Measurements from ENCODE around the gene EGR4. TPM values are rescaled to one million over a fixed set of nuclear protein-coding genes. Genes with fewer than 3 reads are reported as not detected.

The EGR4 gene
- total RNA-seq, 6 experiments from 2014 or later: not detected

DNA sequence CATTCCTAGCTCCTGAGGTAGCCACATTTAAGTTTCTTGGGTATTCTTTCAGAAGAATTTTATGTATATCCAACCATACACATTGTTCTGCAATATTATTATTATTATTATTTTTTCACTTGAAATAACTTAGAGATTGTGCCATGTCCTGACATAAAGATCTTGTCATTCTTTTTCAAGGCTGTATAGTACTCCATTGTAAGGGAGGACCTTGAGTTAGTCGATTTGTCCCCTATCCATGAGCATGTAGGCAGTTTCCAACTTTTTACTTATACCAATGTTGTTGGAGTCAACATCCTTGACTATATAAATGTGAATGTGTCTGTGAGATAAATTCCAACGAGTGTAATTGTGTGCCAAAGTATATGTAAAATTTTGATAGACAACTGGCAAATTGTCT is 891 bp upstream of the EGR4 start:
- ATAC-seq: no peak
- Histone ChIP-seq H3K36me3 (no peaks in the 10 kb centered on the region), H3K4me3 (no peak overlapping the region), H3K27me3 (peaks cover 0 to 25% of the 10 kb centered on the region in 2 donors), H3K9me3 (no peaks in the 10 kb centered on the region), H3K27ac (no peak overlapping the region), H3K4me1 (peaks cover 0 to 5% (median 0%) of the 10 kb centered on the region in 4 donors)
- DNase-seq: no peak
- intact Hi-C loops (cut with DNase I): no loop called here
- 56% methylated on average over 2 of the region's 2 CpGs for WGBS (ENCODE audit: insufficient coverage, low coverage, low lambda C conversion rate, missing lambda C conversion rate)
- no peak for TF ChIP-seq CTCF (IDR thresholded peaks at IDR 0.05)
- no peak for TF ChIP-seq POLR2A (IDR thresholded peaks at IDR 0.05)

DNA sequence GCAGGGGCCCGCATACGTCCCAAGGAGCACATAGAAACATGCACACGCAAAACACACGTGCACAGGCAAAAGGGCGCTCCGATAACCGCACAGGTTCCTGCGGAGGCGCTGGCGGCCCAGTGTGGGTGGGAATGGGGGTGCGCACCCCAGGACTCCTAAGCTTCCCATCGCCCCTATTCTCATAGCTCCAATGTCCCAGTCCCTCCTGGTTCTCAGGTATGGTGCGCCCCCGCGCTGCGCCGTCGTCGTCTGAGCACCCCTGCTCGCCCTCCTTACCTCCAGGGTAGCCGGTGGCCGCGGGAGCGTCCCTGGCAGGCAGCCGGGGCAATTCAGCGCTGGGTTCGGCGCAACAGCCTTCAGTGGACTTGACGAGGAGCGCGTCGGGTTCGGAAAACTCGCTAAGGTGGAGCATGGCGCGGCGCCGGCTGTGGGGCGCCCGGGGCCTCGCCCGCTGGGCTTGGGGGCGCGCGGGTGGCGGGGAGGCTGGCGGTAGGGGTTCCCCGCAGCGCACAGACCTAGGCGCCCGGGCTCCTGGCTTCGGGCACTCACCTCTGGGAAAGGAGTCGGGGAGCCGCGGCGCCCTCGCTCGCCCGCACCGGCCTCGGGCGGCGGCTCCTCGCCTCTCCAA is 328 bp downstream of the EGR4 start:
- H3K9me3 ChIP-seq: no peaks in the 10 kb centered on the region
- 6% methylated on average over 13 of the region's 64 CpGs for WGBS (ENCODE audit: insufficient coverage, low coverage, low lambda C conversion rate, missing lambda C conversion rate)
- no peaks in the 10 kb centered on the region for H3K36me3 ChIP-seq
- H3K27ac ChIP-seq: no peak overlapping the region
- peaks cover 0 to 25% of the 10 kb centered on the region in 2 donors for H3K27me3 ChIP-seq
- DNase-seq: no peak
- ATAC-seq: no peak
- TF ChIP-seq POLR2A (IDR thresholded peaks at IDR 0.05): no peak
- peak overlapping the region; percentile 20 to 35 (median 34) for H3K4me3 ChIP-seq
- intact Hi-C loops (cut with DNase I): no loop called here
- H3K4me1 ChIP-seq: peaks cover 0 to 5% (median 0%) of the 10 kb centered on the region in 4 donors

DNA sequence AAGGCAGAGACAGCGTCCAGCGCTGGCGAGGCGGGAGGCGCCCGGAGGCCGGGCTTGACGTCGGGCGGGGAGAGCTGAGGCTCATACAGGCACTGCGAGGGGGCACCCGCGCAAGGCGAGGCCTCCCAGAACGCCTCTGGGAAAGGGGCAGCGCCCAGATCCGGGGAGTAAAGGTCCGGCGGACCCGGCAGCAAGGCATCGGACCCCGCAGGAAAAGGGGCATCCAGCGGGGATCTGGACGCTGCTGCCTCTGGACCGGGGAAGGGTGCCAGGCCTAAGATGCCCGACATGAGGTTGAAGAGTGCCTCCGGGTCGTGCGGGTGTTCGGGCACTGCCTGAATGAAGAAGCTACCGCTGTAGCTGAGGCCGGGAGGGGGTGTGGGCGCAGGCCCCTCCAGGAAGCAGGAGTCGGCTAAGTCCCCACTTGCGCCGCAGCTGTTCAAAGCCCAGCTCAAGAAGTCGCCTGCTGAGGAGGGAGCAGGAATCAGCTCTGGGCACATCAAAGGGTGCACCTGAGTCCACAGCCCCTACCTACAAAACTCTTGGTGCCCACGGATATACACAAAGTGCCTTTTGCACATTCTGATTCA is 937 bp downstream of the EGR4 start:
- Histone ChIP-seq H3K4me1 (peaks cover 0 to 5% (median 0%) of the 10 kb centered on the region in 4 donors), H3K27ac (no peak overlapping the region), H3K9me3 (no peaks in the 10 kb centered on the region), H3K36me3 (no peaks in the 10 kb centered on the region), H3K27me3 (peaks cover 0 to 25% of the 10 kb centered on the region in 2 donors), H3K4me3 (no peak overlapping the region)
- WGBS (ENCODE audit: insufficient coverage, low coverage, low lambda C conversion rate, missing lambda C conversion rate): 2% methylated on average over 10 of the region's 38 CpGs
- DNase-seq (no peak), ATAC-seq (no peak)
- TF ChIP-seq CTCF (IDR thresholded peaks at IDR 0.05): no peak
- TF ChIP-seq POLR2A (IDR thresholded peaks at IDR 0.05): no peak
- intact Hi-C loops (cut with DNase I): no loop called here

DNA sequence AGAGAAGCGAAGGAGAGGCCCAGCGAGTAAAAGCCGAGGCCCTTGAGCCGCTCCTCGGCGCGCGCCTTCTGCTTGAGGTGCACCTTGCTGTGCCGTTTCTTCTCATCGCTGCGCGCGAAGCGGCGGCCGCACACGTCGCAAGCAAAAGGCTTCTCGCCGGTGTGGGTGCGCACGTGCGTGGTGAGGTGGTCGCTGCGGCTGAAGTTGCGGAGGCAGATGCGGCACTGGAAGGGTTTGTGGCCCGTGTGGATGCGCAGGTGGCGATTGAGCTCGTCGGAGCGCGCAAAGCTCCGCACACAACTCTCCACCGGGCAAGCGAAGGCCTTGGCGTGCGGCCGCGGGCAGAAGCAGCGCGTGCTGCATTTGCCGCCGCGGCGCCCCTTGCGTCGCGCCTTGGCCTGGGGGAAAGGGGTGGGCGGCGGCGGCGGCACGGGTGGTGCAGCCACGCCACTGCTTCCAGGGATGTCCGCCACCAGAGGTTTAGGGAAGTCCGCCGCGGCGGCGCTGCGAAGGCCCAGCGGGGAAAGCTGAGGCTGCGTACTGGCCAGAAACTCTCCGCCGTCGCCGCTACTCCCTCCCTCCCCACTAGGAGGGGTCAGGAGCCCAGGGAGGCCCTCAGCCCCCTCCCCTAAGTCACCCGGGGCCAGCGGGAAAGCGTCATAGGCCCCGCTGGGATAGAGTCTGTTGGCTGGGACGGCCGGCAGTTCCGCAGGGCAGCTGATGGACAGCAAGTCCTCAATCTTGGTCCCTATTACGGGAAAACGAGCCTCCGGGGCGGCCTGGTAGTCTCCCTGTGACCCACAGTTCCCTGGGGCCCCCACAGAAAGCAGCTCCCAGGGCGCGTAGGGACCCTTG is 1.7 kb downstream of the EGR4 start:
- Histone ChIP-seq H3K27ac (no peak overlapping the region), H3K4me3 (no peak overlapping the region), H3K9me3 (no peaks in the 10 kb centered on the region), H3K27me3 (peaks cover 0 to 25% of the 10 kb centered on the region in 2 donors), H3K4me1 (peaks cover 0 to 5% (median 0%) of the 10 kb centered on the region in 4 donors), H3K36me3 (no peaks in the 10 kb centered on the region)
- ATAC-seq: no peak
- no peak for TF ChIP-seq POLR2A (IDR thresholded peaks at IDR 0.05)
- TF ChIP-seq CTCF (IDR thresholded peaks at IDR 0.05): no peak
- 0% methylated on average over 2 of the region's 82 CpGs for WGBS (ENCODE audit: insufficient coverage, low coverage, low lambda C conversion rate, missing lambda C conversion rate)
- intact Hi-C loops (cut with DNase I): no loop called here
- peak in 1 of 3 donors; percentile 21 for DNase-seq

DNA sequence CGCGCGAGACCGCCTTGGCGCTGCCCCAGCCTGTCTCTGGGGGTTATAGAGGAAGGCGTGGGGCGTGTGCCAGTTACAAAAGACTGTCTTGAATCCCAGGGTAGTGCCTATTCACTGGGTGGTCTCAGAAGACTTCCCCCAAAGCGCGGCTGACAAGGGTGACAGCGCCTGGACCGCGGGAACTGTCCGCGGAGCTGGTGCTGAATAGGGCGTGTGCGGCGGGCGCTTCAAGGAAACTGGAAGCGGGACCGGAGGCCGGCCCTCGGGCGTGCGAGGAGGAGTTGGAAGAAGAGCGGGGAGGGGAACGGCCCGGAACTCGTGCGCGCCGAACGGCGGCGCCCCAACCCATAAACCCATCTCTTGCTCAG is 2.3 kb downstream of the EGR4 start:
- Histone ChIP-seq H3K36me3 (no peaks in the 10 kb centered on the region), H3K9me3 (no peaks in the 10 kb centered on the region), H3K4me1 (peaks cover 0 to 5% (median 0%) of the 10 kb centered on the region in 4 donors), H3K27ac (no peak overlapping the region), H3K27me3 (peaks cover 0 to 25% of the 10 kb centered on the region in 2 donors), H3K4me3 (no peak overlapping the region)
- DNase-seq (peak in 2 of 3 donors; percentile 54 to 62), ATAC-seq (peak; percentile 51 to 83 (median 64))
- 7% methylated on average over 29 of the region's 34 CpGs for WGBS (ENCODE audit: insufficient coverage, low coverage, low lambda C conversion rate, missing lambda C conversion rate)
- intact Hi-C loops (cut with DNase I): no loop called here
- no peak for TF ChIP-seq CTCF (IDR thresholded peaks at IDR 0.05)
- no peak for TF ChIP-seq POLR2A (IDR thresholded peaks at IDR 0.05)

All from right lobe of liver (tissue), 6 donors.